GM21367 (cell line): Measurements from ENCODE around the gene ADGRF4.
"Not testable (repeated sequence)": the region's sequence is repeated elsewhere in the genome, so short reads cannot be mapped to it uniquely, and the experiment has no call there.

Experiments
- ATAC-seq: cut with Tn5 transposase; IDR thresholded peaks from one replicate; pipeline ENCODE4 v1.9.1; 2021; ENCODE audit not compliant: unreplicated experiment

ADGRF4 gene

DNA sequence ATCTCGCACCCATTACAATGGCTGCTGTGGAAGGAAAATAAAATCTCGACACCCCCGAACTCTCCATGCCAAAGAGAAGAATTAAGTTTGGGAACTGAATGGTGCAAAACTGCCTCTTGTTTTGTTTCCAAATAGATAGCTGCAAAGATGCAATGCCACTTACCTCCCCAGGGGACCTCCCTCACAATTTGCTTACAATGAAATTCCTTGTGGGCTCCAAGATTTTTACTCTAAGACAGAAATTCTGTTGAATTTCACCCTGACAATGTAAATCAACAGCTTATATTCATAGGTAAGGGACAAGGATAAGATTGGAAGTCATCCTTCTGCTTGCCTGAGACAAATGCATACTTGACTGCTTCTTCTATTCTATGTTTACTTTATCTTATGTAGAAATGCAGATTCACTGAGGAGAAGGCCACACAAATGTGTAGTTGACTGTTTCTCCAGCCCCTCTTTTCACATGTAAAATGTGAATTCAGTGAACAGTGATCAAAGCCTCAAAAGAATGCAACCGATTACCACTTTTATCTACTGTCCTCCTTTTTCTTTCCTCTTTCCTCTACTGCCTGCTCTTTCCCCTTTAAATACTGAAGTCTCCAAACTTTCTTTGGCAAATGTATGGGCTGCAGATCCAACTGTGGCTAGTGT, 36.6 kb downstream of the ADGRF4 start:
- no peak for ATAC-seq

DNA sequence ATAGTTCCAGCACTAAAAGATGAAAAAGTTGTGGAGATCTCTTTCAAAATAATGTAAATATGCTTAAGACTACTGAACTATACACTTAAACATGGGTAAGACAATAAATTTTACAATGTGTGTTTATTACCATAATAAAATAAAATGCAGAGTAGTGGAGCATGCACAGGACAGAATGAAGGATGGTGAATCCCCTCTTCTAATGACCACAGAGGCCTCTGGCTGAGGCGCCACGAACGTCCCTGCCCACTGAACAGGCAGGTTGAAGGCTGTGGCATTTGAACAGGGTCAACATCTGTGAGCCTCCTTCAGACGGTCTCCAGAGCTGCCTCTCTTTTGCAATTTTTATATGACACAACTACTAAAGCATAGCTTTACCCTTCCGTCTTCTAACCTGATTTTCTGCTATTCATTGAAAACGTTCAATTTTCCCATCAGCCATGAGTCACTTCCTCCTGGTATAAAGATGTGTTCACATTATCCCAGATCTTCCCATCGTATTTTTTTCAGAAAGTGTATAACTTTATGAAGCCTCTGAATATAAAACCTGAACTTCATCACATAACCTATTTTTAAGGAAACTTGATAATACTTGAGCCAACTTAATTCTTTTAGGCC, 37.8 kb downstream of the ADGRF4 start:
- no peak for ATAC-seq

DNA sequence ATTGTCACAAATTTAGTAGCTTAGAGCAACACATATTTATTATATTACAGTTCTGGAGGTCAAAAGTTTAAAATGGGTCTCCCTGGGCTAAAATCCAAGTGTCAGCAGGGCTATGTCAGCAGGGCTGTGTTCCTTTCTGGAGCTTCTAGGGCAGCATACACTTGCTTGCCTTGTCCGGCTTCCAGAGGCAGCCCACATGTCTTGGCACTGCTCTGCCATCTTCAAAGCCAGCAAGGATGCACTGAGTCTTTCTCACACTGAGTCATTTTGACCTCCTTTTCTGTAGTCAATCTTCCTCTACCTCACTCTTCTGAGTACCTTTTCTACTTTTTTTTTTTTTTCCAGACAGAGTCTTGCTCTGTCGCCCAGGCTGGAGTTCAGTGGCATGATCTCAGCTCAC, 39.0 kb downstream of the ADGRF4 start:
- no peak for ATAC-seq

- ATAC-seq = no peak
These were observed 42.3 kb downstream of the ADGRF4 start for GRCh38 chr6:47740714-47741113.

DNA sequence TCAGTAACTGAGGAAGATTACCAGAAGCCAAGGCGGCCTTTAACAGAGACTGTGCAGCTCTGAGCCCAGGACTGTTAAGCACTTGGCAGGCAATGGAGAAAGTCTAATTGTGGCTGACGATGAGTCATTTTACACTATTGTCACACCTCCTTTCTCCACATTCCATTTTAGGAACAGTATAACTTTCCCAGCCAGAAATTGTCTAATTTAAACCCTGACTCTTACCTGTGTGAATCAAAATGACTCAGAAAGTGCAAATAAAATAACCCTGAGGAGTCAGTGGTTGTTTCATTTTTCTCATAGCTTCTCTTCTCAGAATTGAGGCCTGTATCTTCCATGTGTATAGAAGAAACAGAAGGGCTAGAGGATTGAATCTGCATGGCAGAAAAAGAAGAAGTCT, 43.4 kb downstream of the ADGRF4 start:
- ATAC-seq = peak; percentile 63

GRCh38 chr6:47743744-47744143, 45.4 kb downstream of the ADGRF4 start:
- no peak for ATAC-seq

GRCh38 chr6:47745269-47745668, 46.9 kb downstream of the ADGRF4 start:
- ATAC-seq = not testable (repeated sequence)

GRCh38 chr6:47749757-47750156, 51.4 kb downstream of the ADGRF4 start:
- no peak for ATAC-seq

- no peak for ATAC-seq
These were observed 54.4 kb downstream of the ADGRF4 start for GRCh38 chr6:47752801-47753200.

- no peak for ATAC-seq
These were observed 61.0 kb downstream of the ADGRF4 start for GRCh38 chr6:47759364-47759763.

- no peak for ATAC-seq
These were observed 64.1 kb downstream of the ADGRF4 start for GRCh38 chr6:47762502-47762901.

- no peak for ATAC-seq
These were observed 68.1 kb downstream of the ADGRF4 start for GRCh38 chr6:47766445-47766844.

DNA sequence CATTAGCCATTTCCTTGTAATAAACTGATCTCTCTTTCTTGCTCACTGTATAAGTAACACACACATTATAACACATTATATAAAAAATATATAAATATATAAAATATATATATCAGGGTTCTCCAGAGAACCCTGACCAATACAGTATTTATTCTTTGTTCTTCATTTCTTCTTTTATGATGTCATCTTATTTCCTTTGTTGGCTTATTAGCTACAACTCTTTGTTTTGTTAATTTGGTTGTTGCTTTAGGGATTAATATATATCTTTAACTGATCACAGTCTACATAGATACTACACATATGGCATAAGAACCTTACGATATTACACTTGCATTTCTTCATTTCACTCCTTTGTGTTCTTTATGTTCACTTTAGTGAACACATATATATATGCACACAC, 68.7 kb downstream of the ADGRF4 start:
- no peak for ATAC-seq

- ATAC-seq = no peak
These were observed 71.6 kb downstream of the ADGRF4 start for GRCh38 chr6:47769982-47770381.
